Central memory CD8-positive, alpha-beta T cell (primary cell): ENCODE results near the gene SOX1.

ENCODE experiments used
- ATAC-seq: fragments of 150-1000 bp; cut with Tn5 transposase; replicated peaks from 2 replicates; pipeline ENCODE4 v1.10.0; 2022; ENCODE audit warnings: mild to moderate bottlenecking, moderate FRiP score, moderate number of reproducible peaks; ENCODE audit not compliant: poor library complexity, severe bottlenecking; ENCODE audit errors: extremely low read depth
- DNase-seq, 2 donors: peaks; one replicate each; pipeline ENCODE4 v3.0.0; 2021; ENCODE audit warnings: low spot score in 2 of 2
- H3K27ac Mint-ChIP-seq: one replicate; pipeline ENCODE4 v1.8.0; 2022; ENCODE audit warnings: low read depth, mild to moderate bottlenecking, moderate library complexity, mixed read lengths
- H3K27me3 Mint-ChIP-seq: one replicate; pipeline ENCODE4 v1.8.0; 2022; ENCODE audit warnings: mixed read lengths
- H3K36me3 Mint-ChIP-seq: one replicate; pipeline ENCODE4 v1.8.0; 2022; ENCODE audit warnings: mild to moderate bottlenecking, moderate library complexity, mixed read lengths; ENCODE audit not compliant: insufficient read depth
- H3K4me1 Mint-ChIP-seq: one replicate; pipeline ENCODE4 v1.8.0; 2022; ENCODE audit warnings: mixed read lengths
- H3K4me3 Mint-ChIP-seq: one replicate; pipeline ENCODE4 v1.8.0; 2022; ENCODE audit warnings: mild to moderate bottlenecking, moderate library complexity, mixed read lengths
- H3K9me3 Mint-ChIP-seq: one replicate; pipeline ENCODE4 v1.8.0; 2022; ENCODE audit warnings: mixed read lengths

SOX1 gene

GRCh38 chr13:112067116-112067741 lies at the start of gene SOX1:
Gene SOX1 (plus strand): TSS chr13:112067149. CDS start chr13:112067659, 510 bp downstream.
- Mint-ChIP-seq H3K9me3 (no peaks in the 10 kb centered on the region), H3K4me3 (no peak within 1 kb of the TSS), H3K4me1 (peaks cover 4% of the 10 kb centered on the region), H3K27me3 (peaks cover 68% of the 10 kb centered on the region), H3K36me3 (peaks cover 1% of the 10 kb centered on the region), H3K27ac (no peak within 1 kb of the TSS)
- ATAC-seq, result no peak
- no peak for DNase-seq

GRCh38 chr13:112024577-112024976 lies 42.4 kb upstream of the SOX1 start:
- ATAC-seq, result no peak
- DNase-seq, result no peak
- Mint-ChIP-seq H3K36me3 (no peaks in the 10 kb centered on the region), H3K4me1 (no peaks in the 10 kb centered on the region), H3K27ac (no peak overlapping the region), H3K4me3 (no peak overlapping the region), H3K9me3 (no peaks in the 10 kb centered on the region), H3K27me3 (peaks cover 10% of the 10 kb centered on the region)

- DNase-seq, result no peak
- H3K27ac Mint-ChIP-seq, result no peak overlapping the region
- no peaks in the 10 kb centered on the region for H3K36me3 Mint-ChIP-seq
- no peak for ATAC-seq
- H3K4me1 Mint-ChIP-seq, result no peaks in the 10 kb centered on the region
- H3K4me3 Mint-ChIP-seq, result no peak overlapping the region
- peaks cover 10% of the 10 kb centered on the region for H3K27me3 Mint-ChIP-seq
- H3K9me3 Mint-ChIP-seq, result no peaks in the 10 kb centered on the region
These were observed 39.7 kb upstream of the SOX1 start for GRCh38 chr13:112027250-112027649.

GRCh38 chr13:112028481-112028880 lies 38.5 kb upstream of the SOX1 start:
- Mint-ChIP-seq H3K4me3 (no peak overlapping the region), H3K4me1 (no peaks in the 10 kb centered on the region), H3K27me3 (peaks cover 10% of the 10 kb centered on the region), H3K27ac (no peak overlapping the region), H3K36me3 (no peaks in the 10 kb centered on the region), H3K9me3 (no peaks in the 10 kb centered on the region)
- no peak for ATAC-seq
- no peak for DNase-seq

- Mint-ChIP-seq H3K4me1 (no peaks in the 10 kb centered on the region), H3K27me3 (peaks cover 9% of the 10 kb centered on the region), H3K36me3 (no peaks in the 10 kb centered on the region), H3K4me3 (no peak overlapping the region), H3K27ac (no peak overlapping the region), H3K9me3 (no peaks in the 10 kb centered on the region)
- DNase-seq, result no peak
- no peak for ATAC-seq
These were observed 37.8 kb upstream of the SOX1 start for GRCh38 chr13:112029143-112029542.

- no peak for DNase-seq
- ATAC-seq, result no peak
- Mint-ChIP-seq H3K9me3 (no peaks in the 10 kb centered on the region), H3K36me3 (no peaks in the 10 kb centered on the region), H3K27me3 (no peaks in the 10 kb centered on the region), H3K4me1 (no peaks in the 10 kb centered on the region), H3K27ac (no peak overlapping the region), H3K4me3 (no peak overlapping the region)
These were observed 34.6 kb upstream of the SOX1 start for GRCh38 chr13:112032186-112032993.

GRCh38 chr13:112034231-112034630 lies 32.7 kb upstream of the SOX1 start:
- ATAC-seq (no peak), DNase-seq (no peak)
- Mint-ChIP-seq H3K4me1 (no peaks in the 10 kb centered on the region), H3K27me3 (peaks cover 8% of the 10 kb centered on the region), H3K36me3 (no peaks in the 10 kb centered on the region), H3K9me3 (no peaks in the 10 kb centered on the region), H3K27ac (no peak overlapping the region), H3K4me3 (no peak overlapping the region)

GRCh38 chr13:112034846-112035245 lies 32.1 kb upstream of the SOX1 start:
- ATAC-seq (no peak), DNase-seq (no peak)
- H3K4me3 Mint-ChIP-seq, result no peak overlapping the region
- no peaks in the 10 kb centered on the region for H3K9me3 Mint-ChIP-seq
- H3K36me3 Mint-ChIP-seq, result no peaks in the 10 kb centered on the region
- peaks cover 11% of the 10 kb centered on the region for H3K27me3 Mint-ChIP-seq
- no peak overlapping the region for H3K27ac Mint-ChIP-seq
- H3K4me1 Mint-ChIP-seq, result no peaks in the 10 kb centered on the region

GRCh38 chr13:112042496-112042895 lies 24.5 kb upstream of the SOX1 start:
- no peak overlapping the region for H3K27ac Mint-ChIP-seq
- no peaks in the 10 kb centered on the region for H3K36me3 Mint-ChIP-seq
- ATAC-seq, result no peak
- no peak overlapping the region for H3K4me3 Mint-ChIP-seq
- H3K27me3 Mint-ChIP-seq, result peaks cover 17% of the 10 kb centered on the region
- H3K4me1 Mint-ChIP-seq, result no peaks in the 10 kb centered on the region
- no peak for DNase-seq
- peaks cover 9% of the 10 kb centered on the region for H3K9me3 Mint-ChIP-seq

- no peaks in the 10 kb centered on the region for H3K9me3 Mint-ChIP-seq
- peaks cover 67% of the 10 kb centered on the region for H3K27me3 Mint-ChIP-seq
These were observed 14.7 kb upstream of the SOX1 start for GRCh38 chr13:112052213-112052612.

GRCh38 chr13:112053167-112053743 lies 13.7 kb upstream of the SOX1 start:
- Mint-ChIP-seq H3K4me1 (no peaks in the 10 kb centered on the region), H3K4me3 (no peak overlapping the region), H3K36me3 (peaks cover 3% of the 10 kb centered on the region), H3K27ac (no peak overlapping the region), H3K27me3 (peaks cover 62% of the 10 kb centered on the region), H3K9me3 (no peaks in the 10 kb centered on the region)
- DNase-seq (no peak), ATAC-seq (no peak)

More at GRCh38 chr13:112052213-112052612, 14.7 kb upstream of the SOX1 start:
- DNase-seq (no peak), ATAC-seq (no peak)
- Mint-ChIP-seq H3K27ac (no peak overlapping the region), H3K4me1 (no peaks in the 10 kb centered on the region), H3K36me3 (peaks cover 2% of the 10 kb centered on the region), H3K4me3 (no peak overlapping the region)

GRCh38 chr13:112053744-112054615 lies 13.0 kb upstream of the SOX1 start:
- no peak for ATAC-seq
- no peak for DNase-seq
- Mint-ChIP-seq H3K4me1 (no peaks in the 10 kb centered on the region), H3K4me3 (no peak overlapping the region), H3K27ac (no peak overlapping the region), H3K9me3 (no peaks in the 10 kb centered on the region), H3K27me3 (peaks cover 65% of the 10 kb centered on the region), H3K36me3 (peaks cover 3% of the 10 kb centered on the region)
